Activated naive CD4-positive, alpha-beta T cell treated with anti-CD3 and anti-CD28 coated beads, Interleukin-2, amount 50 U/mL, for 72 hours (primary cell): ENCODE results near the gene PARD3B. TPM values are rescaled to one million over a fixed set of nuclear protein-coding genes. Genes with fewer than 3 reads are reported as not detected.
A peak's percentile ranks its signal among the peaks of the same experiment; 100 is the strongest.

Experiments
- ATAC-seq, 2 donors: fragments of 150-1000 bp; cut with Tn5 transposase; 2 replicates each; pipeline ENCODE4 v1.10.0; 2021; ENCODE audit warnings: mild to moderate bottlenecking in 2 of 2, moderate library complexity in 2 of 2
- DNase-seq, 2 donors: peaks; one replicate each; pipeline ENCODE4 v3.0.0; 2021 to 2022; ENCODE audit warnings: low spot score in 2 of 2
- H3K27ac Mint-ChIP-seq, 2 donors: one replicate each; pipeline ENCODE4 v1.8.0; 2022; ENCODE audit warnings: mild to moderate bottlenecking in 2 of 2, mixed read lengths in 2 of 2
- H3K36me3 Mint-ChIP-seq, 2 donors: one replicate each; pipeline ENCODE4 v1.8.0; 2022; ENCODE audit warnings: mixed read lengths in 2 of 2
- H3K9me3 Mint-ChIP-seq, 2 donors: one replicate each; pipeline ENCODE4 v1.8.0; 2022; ENCODE audit warnings: mixed read lengths in 2 of 2
- total RNA-seq, 2 donors: library from RNA; stranded (reverse); gene quantifications; one replicate each; pipeline ENCODE4 v1.2.3, GENCODE V29; 2022

The PARD3B gene
- total RNA-seq, 2 donors from 2014 or later = 0.09 to 0.35 TPM

GRCh38 chr2:205650931-205651330 lies 1105.7 kb downstream of the PARD3B start:
- ATAC-seq = no peak
- Mint-ChIP-seq H3K36me3 (no peaks in the 10 kb centered on the region), H3K27ac (no peak overlapping the region), H3K9me3 (peaks cover 0 to 3% of the 10 kb centered on the region in 2 donors)
- DNase-seq = no peak

DNA sequence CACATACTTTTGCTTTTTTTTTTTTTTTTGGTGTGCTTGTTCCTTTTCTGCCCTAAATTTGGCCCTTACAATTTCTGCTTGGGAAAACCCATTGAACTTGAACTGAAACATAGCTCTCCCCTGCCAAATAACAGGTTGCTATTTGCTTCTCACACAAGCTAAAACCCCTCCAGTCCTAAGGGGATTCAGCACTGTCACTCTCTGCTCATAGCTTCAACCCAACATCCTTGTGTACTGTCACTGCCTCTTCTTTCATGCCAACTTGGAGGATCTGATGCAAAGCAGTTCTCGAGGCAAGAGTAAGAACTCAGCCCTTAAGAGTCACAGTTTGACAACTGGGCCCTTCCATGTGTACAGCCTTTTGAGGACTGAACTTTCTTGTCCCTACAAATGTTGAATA lies 1106.4 kb downstream of the PARD3B start:
- no peaks in the 10 kb centered on the region for H3K36me3 Mint-ChIP-seq
- no peak overlapping the region for H3K27ac Mint-ChIP-seq
- ATAC-seq = no peak
- no peak for DNase-seq
- peaks cover 0 to 3% of the 10 kb centered on the region in 2 donors for H3K9me3 Mint-ChIP-seq

DNA sequence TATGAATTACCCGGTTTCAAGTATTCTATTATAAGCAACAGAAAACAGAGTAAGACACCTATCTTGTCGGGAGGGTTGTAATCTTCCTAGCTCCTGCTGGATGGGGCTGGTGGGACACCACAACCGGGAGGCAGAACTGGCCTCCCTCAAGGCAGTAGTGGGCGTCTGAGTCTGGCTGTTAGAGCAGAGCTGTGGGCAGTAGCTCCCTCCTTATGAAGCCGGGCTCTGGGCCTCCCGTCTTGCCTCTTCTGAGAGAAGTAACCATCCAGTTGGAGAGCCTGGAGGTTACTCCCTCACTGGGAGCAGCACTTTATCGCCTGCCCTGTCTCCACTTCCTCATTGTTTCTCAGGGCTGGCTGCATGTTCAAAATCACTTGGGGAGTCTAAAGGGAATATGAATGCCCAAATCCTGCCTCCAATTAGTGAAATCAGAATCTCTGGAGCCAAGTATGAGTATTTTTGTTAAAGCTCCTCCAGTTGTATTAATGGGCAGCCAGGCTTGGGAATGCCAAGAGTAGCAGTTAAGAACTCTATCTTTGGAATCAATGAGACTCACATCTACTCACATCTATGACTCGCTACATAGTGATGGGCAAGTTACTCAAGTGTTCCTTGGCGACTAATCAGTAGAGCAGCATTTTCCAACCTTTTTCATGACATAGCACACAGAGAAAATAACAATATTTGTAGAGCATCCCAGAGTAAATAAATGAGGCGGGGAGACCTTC lies 1109.8 kb downstream of the PARD3B start:
- ATAC-seq = no peak
- Mint-ChIP-seq H3K27ac (no peak overlapping the region), H3K36me3 (no peaks in the 10 kb centered on the region), H3K9me3 (peaks cover 0 to 3% of the 10 kb centered on the region in 2 donors)
- no peak for DNase-seq

DNA sequence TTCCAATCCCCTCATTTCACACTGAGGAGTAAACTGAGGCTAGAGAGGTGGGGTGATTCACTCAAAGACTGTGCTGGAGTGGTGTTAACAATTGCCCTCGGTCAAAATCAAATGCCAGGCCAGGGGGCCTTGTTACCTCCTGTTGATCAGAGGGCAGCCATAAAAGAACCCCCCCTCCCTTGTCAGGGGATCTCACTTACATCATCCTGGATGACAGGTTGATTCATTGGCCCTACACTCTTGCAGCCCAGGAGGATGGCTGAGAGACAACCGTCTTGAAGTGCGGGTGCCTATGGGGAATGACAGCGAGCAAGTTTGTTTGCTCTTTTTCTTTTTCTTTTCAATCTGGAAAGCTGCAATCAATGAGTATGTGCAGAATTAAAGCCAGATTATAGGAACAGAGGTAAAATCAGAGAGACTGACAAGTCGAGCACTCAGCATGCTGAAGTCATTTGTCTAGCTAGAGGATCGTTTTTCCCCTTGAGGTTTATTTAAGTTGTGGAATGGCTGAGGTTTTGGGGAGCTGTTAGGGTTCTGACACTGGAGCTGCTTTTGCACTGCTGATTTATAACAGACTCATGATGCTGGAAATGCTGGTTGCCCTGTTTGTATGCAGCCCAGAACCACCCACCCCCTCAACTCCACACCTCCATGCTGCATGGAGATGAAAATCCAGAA lies 1110.6 kb downstream of the PARD3B start:
- H3K36me3 Mint-ChIP-seq = no peaks in the 10 kb centered on the region
- peaks cover 0 to 3% of the 10 kb centered on the region in 2 donors for H3K9me3 Mint-ChIP-seq
- no peak overlapping the region for H3K27ac Mint-ChIP-seq

DNA sequence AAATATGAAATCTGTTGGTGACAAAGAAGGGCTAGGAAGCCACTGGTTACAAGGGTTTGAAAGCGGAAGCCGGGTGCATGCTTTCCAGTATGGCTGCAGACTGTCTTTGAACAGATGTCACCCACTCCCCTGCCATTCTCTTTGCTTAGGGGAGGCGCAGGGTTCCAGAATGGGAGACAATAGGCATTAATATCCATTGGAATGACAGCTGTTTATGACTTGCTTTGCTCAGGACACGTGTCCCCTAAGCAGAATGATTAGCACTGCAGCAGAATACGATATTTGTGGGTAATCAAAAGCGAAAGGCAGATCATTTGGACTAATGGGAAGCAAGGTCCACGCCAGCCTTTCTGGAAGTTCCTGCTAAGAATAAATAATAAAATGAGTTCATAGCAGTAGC lies 1111.2 kb downstream of the PARD3B start:
- ATAC-seq = no peak
- Mint-ChIP-seq H3K9me3 (peaks cover 0 to 3% of the 10 kb centered on the region in 2 donors), H3K27ac (no peak overlapping the region), H3K36me3 (no peaks in the 10 kb centered on the region)
- no peak for DNase-seq

More for the DNA sequence above, 1110.6 kb downstream of the PARD3B start:
- no peak for DNase-seq
- ATAC-seq = no peak

- DNase-seq = no peak
- H3K27ac Mint-ChIP-seq = no peak overlapping the region
- peaks cover 0 to 3% of the 10 kb centered on the region in 2 donors for H3K9me3 Mint-ChIP-seq
- ATAC-seq = no peak
- no peaks in the 10 kb centered on the region for H3K36me3 Mint-ChIP-seq
Observed at GRCh38 chr2:205656941-205657340, 1111.7 kb downstream of the PARD3B start.

DNA sequence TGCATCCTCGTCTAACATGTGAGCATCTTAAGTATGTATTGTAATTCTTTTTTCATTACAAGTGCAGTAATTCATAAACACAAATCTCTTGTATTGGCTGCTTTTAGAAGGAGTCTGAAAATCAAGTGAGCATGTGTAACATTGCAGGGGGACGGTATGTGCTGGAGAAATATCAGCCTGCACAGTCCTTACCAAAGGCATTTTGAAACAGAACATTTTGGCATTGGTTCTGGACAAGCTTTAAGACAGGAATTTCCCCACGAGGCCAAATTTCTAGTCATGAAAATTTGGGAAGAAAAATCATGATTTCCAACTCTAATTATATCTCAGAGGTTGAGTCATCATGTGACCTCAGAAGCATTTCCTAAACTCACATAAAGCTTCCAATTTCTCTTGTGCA lies 1112.3 kb downstream of the PARD3B start:
- peaks cover 0 to 3% of the 10 kb centered on the region in 2 donors for H3K9me3 Mint-ChIP-seq
- no peak for ATAC-seq
- H3K36me3 Mint-ChIP-seq = no peaks in the 10 kb centered on the region
- no peak overlapping the region for H3K27ac Mint-ChIP-seq
- DNase-seq = no peak

GRCh38 chr2:205658068-205658467 lies 1112.8 kb downstream of the PARD3B start:
- ATAC-seq (peak in 1 of 2 donors; percentile 81), DNase-seq (no peak)
- H3K36me3 Mint-ChIP-seq = no peaks in the 10 kb centered on the region
- no peak overlapping the region for H3K27ac Mint-ChIP-seq
- H3K9me3 Mint-ChIP-seq = peaks cover 0 to 3% of the 10 kb centered on the region in 2 donors

DNA sequence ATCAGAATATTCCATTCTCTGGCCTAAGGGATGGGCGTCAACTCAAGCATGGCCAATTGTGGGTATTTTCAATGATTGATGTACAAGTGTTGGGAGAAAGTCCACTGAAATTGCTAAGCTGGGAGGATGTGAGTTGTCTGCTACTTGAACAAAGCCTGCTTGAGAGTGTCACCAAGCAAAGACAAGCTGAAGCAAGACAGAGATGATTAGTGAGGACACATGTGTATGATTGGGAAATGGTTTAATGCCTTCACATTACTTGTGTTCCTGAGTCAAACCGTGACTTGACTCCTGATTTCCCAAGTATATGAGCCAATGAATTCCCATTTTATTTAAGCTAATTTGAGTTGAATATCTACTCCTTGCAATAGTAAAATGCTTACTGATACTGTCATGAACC lies 1113.3 kb downstream of the PARD3B start:
- ATAC-seq (no peak), DNase-seq (no peak)
- Mint-ChIP-seq H3K36me3 (no peaks in the 10 kb centered on the region), H3K27ac (no peak overlapping the region), H3K9me3 (peaks cover 0 to 3% of the 10 kb centered on the region in 2 donors)

- peaks cover 0 to 3% of the 10 kb centered on the region in 2 donors for H3K9me3 Mint-ChIP-seq
Observed at GRCh38 chr2:205659922-205660321, 1114.6 kb downstream of the PARD3B start.

GRCh38 chr2:205660521-205661124 lies 1115.3 kb downstream of the PARD3B start:
- Mint-ChIP-seq H3K27ac (peak overlapping the region; percentile 3 to 71), H3K36me3 (no peaks in the 10 kb centered on the region), H3K9me3 (no peaks in the 10 kb centered on the region)
- DNase-seq (no peak), ATAC-seq (peak; percentile 68 to 71)

More at GRCh38 chr2:205659922-205660321, 1114.6 kb downstream of the PARD3B start:
- ATAC-seq = no peak
- DNase-seq = no peak
- H3K27ac Mint-ChIP-seq = peak overlapping the region in 1 of 2 donors; percentile 71
- no peaks in the 10 kb centered on the region for H3K36me3 Mint-ChIP-seq

GRCh38 chr2:205661281-205661680 lies 1116.0 kb downstream of the PARD3B start:
- ATAC-seq = no peak
- H3K36me3 Mint-ChIP-seq = no peaks in the 10 kb centered on the region
- H3K9me3 Mint-ChIP-seq = no peaks in the 10 kb centered on the region
- H3K27ac Mint-ChIP-seq = peak overlapping the region; percentile 3 to 71
- DNase-seq = no peak

DNA sequence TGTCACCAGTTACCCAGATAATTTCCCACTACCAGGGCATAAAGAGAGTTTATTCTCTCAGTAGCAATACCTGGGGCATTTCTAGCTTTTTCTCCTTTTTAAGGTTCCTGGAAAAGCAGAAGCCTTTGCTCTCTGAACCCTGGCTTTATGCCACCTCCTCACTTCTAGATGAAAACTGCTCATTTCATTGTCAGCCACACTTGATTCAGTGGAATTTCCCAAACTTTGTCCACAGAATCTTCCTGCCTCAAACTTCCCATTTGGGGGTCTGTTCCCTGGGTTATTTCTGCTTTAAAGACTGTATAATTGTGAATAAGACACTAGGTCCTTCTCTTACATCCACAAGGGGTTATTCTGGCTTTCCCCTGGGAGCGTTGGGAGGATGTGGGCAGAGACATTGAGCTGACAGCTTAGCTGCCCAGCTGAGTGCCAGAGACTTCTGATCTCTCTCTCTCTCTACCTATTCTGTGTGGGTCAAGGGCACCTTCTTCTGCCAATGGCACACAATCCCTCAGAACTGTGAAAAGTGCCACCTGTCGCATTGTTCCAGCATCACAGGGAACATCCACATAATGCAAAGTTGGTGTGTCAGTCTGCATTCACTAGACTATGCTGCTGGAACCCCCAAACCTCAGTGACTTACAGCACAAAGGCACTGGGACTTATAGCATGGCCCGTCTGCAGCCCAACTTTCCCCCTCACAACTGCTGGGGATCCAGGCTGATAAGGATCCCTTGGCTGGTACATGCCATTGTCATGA lies 1117.1 kb downstream of the PARD3B start:
- DNase-seq (no peak), ATAC-seq (no peak)
- Mint-ChIP-seq H3K27ac (no peak overlapping the region), H3K9me3 (peaks cover 2% of the 10 kb centered on the region in 2 donors), H3K36me3 (peaks cover 0 to under 1% of the 10 kb centered on the region in 2 donors)

GRCh38 chr2:205665791-205666190 lies 1120.5 kb downstream of the PARD3B start:
- peaks cover 10 to 15% of the 10 kb centered on the region in 2 donors for H3K9me3 Mint-ChIP-seq
- DNase-seq (no peak), ATAC-seq (no peak)
- H3K27ac Mint-ChIP-seq = no peak overlapping the region
- H3K36me3 Mint-ChIP-seq = peaks cover 0 to 23% of the 10 kb centered on the region in 2 donors
